Right ventricle myocardium inferior (tissue), 1 donor: Measurements from ENCODE around the gene SENP7. TPM values are rescaled to one million over a fixed set of nuclear protein-coding genes. Genes with fewer than 3 reads are reported as not detected.
"Not testable (repeated sequence)": the region's sequence is repeated elsewhere in the genome, so short reads cannot be mapped to it uniquely, and the experiment has no call there.

Experiments
- ATAC-seq: fragments of 200-7000 bp; cut with Tn5 transposase; one replicate; pipeline ENCODE4 v1.9.1; 2020; ENCODE audit warnings: mild to moderate bottlenecking, moderate library complexity
- DNase-seq: peaks from one replicate; pipeline ENCODE4 v3.0.0; 2021; ENCODE audit errors: missing footprints
- intact Hi-C: fragments of 100-400 bp; cut with DNase I; formaldehyde crosslinking; loops from one replicate; pipeline ENCODE4 v1.11.0; 2022
- total RNA-seq: library from RNA; stranded (reverse); fragmentation: NEBNext Ultra II Directional; extraction: Animal tissue kit (Norgen Biotek cat#: 25700); gene quantifications from one replicate; pipeline ENCODE4 v1.2.1, GENCODE V29; 2021
- donor health status: DM: no; HTN: yes; CAD: no; lungs with severe emphysema.

SENP7 gene
- total RNA-seq, 1 donor from 2014 or later, result 10.3 TPM

GRCh38 chr3:101383156-101383575 lies 129.8 kb downstream of the SENP7 start:
- intact Hi-C loops, result loop anchor here (10.0 kb wide), 1 partner anchor 308 kb away; no protein-coding TSS in a partner anchor
- ATAC-seq (no peak), DNase-seq (peak; percentile 41)

GRCh38 chr3:101381809-101382208 lies 131.2 kb downstream of the SENP7 start:
- ATAC-seq (no peak), DNase-seq (no peak)
- intact Hi-C loops, result loop anchor here (1.0 to 10.0 kb wide), 2 partner anchors 152 to 307 kb away; no protein-coding TSS in a partner anchor

- DNase-seq, result no peak
- ATAC-seq, result no peak
- intact Hi-C loops, result loop anchor here (10.0 kb wide), 1 partner anchor 305 kb away; no protein-coding TSS in a partner anchor
Observed at GRCh38 chr3:101379658-101380376, 133.2 kb downstream of the SENP7 start.

- no peak for DNase-seq
- intact Hi-C loops, result no loop called here
- peak; percentile 45 for ATAC-seq
Observed at GRCh38 chr3:101377796-101378195, 135.2 kb downstream of the SENP7 start.

GRCh38 chr3:101377209-101377608 lies 135.8 kb downstream of the SENP7 start:
- ATAC-seq (no peak), DNase-seq (no peak)
- intact Hi-C loops, result no loop called here

- DNase-seq (no peak), ATAC-seq (no peak)
- intact Hi-C loops, result no loop called here
Observed at GRCh38 chr3:101375586-101375985, 137.4 kb downstream of the SENP7 start.

GRCh38 chr3:101362406-101362805 lies 150.6 kb downstream of the SENP7 start:
- no peak for ATAC-seq
- no peak for DNase-seq
- intact Hi-C loops, result no loop called here

GRCh38 chr3:101351829-101352228 lies 161.2 kb downstream of the SENP7 start:
- intact Hi-C loops, result no loop called here
- DNase-seq, result no peak

GRCh38 chr3:101340591-101340990 lies 172.4 kb downstream of the SENP7 start:
- DNase-seq (no peak), ATAC-seq (no peak)
- intact Hi-C loops, result no loop called here

More at GRCh38 chr3:101351829-101352228, 161.2 kb downstream of the SENP7 start:
- ATAC-seq, result no peak

- peak; percentile 26 for DNase-seq
- no peak for ATAC-seq
- intact Hi-C loops, result no loop called here
Observed at GRCh38 chr3:101333883-101334282, 179.1 kb downstream of the SENP7 start.

GRCh38 chr3:101329016-101329673 lies 183.9 kb downstream of the SENP7 start:
- intact Hi-C loops, result no loop called here
- DNase-seq (no peak), ATAC-seq (peak; percentile 16)

- no peak for ATAC-seq
- intact Hi-C loops, result no loop called here
Observed at GRCh38 chr3:101325393-101326134, 187.4 kb downstream of the SENP7 start.

GRCh38 chr3:101320475-101320874 lies 192.5 kb downstream of the SENP7 start, which contains the start of gene IMPG2:
Gene IMPG2, minus strand, starts transcription at chr3:101320575. Its CDS starts 203 bp downstream, at chr3:101320372.
- DNase-seq, result no peak
- no peak for ATAC-seq
- intact Hi-C loops, result no loop called here

More at GRCh38 chr3:101325393-101326134, 187.4 kb downstream of the SENP7 start:
- no peak for DNase-seq

- ATAC-seq (no peak), DNase-seq (no peak)
- intact Hi-C loops, result no loop called here
Observed at GRCh38 chr3:101319531-101319930, 193.5 kb downstream of the SENP7 start.

- no peak for DNase-seq
- intact Hi-C loops, result no loop called here
- no peak for ATAC-seq
Observed at GRCh38 chr3:101312545-101312944, 200.5 kb downstream of the SENP7 start.

- no peak for DNase-seq
- no peak for ATAC-seq
- intact Hi-C loops, result no loop called here
Observed at GRCh38 chr3:101311676-101312075, 201.3 kb downstream of the SENP7 start.

GRCh38 chr3:101310978-101311375 lies 202.0 kb downstream of the SENP7 start:
- intact Hi-C loops, result no loop called here
- ATAC-seq, result no peak
- no peak for DNase-seq

GRCh38 chr3:101308147-101308772 lies 204.8 kb downstream of the SENP7 start:
- intact Hi-C loops, ATAC-seq: not testable (repeated sequence)
- DNase-seq, result peak; percentile 31

GRCh38 chr3:101303836-101304235 lies 209.2 kb downstream of the SENP7 start:
- no peak for ATAC-seq
- intact Hi-C loops, result no loop called here
- no peak for DNase-seq
